MM.1S (cell line): ENCODE results near the gene RBBP6.

ENCODE experiments used
- DNase-seq: peaks from one replicate; pipeline ENCODE4 v3.0.0-alpha.2; 2015
- H2AFZ ChIP-seq: fragments of 300-600 bp; sonication (generic); 2 replicates; pipeline ENCODE4 v1.6.0; 2016; ENCODE audit warnings: antibody characterized with exemption, low read length
- H3F3A ChIP-seq: fragments of 300-600 bp; sonication (generic); 2 replicates; pipeline ENCODE4 v1.6.1; 2016; ENCODE audit warnings: mild to moderate bottlenecking, antibody characterized with exemption, low read length, moderate library complexity, mixed read lengths; ENCODE audit not compliant: insufficient read depth
- H3K27ac ChIP-seq: fragments of 300-600 bp; sonication (generic); 2 replicates; pipeline ENCODE4 v1.5.1; 2016; ENCODE audit warnings: mild to moderate bottlenecking, low read length
- H3K27me3 ChIP-seq: fragments of 300-600 bp; sonication (generic); replicated peaks from 2 replicates; pipeline ENCODE4 v1.6.0; 2016; ENCODE audit warnings: low read length; ENCODE audit not compliant: insufficient read depth
- H3K36me3 ChIP-seq: fragments of 300-600 bp; sonication (generic); replicated peaks from 2 replicates; pipeline ENCODE4 v1.6.1; 2016; ENCODE audit warnings: mild to moderate bottlenecking, low read length, mixed read lengths; ENCODE audit not compliant: insufficient read depth
- H3K4me1 ChIP-seq: fragments of 300-600 bp; sonication (generic); 2 replicates; pipeline ENCODE4 v1.6.1; 2016; ENCODE audit warnings: low read length, mixed read lengths
- H3K4me2 ChIP-seq: fragments of 300-600 bp; sonication (generic); 2 replicates; pipeline ENCODE4 v1.6.0; 2016; ENCODE audit warnings: low read depth, low read length
- H3K4me3 ChIP-seq: fragments of 300-600 bp; sonication (generic); 2 replicates; pipeline ENCODE4 v1.5.1; 2016; ENCODE audit warnings: low read length, mixed read lengths
- H3K79me2 ChIP-seq: fragments of 300-600 bp; sonication (generic); 2 replicates; pipeline ENCODE4 v1.6.1; 2016; ENCODE audit warnings: mixed run types, low read length, mixed read lengths
- H3K9ac ChIP-seq: fragments of 300-600 bp; sonication (generic); 2 replicates; pipeline ENCODE4 v1.6.1; 2016; ENCODE audit warnings: low read length, mixed read lengths
- H3K9me2 ChIP-seq: fragments of 300-600 bp; sonication (generic); replicated peaks from 2 replicates; pipeline ENCODE4 v1.6.1; 2016; ENCODE audit warnings: mild to moderate bottlenecking, low read length, mixed read lengths; ENCODE audit not compliant: insufficient read depth
- H3K9me3 ChIP-seq: fragments of 300-600 bp; sonication (generic); replicated peaks from 2 replicates; pipeline ENCODE4 v1.6.1; 2016; ENCODE audit warnings: mild to moderate bottlenecking, low read length, mixed read lengths; ENCODE audit not compliant: insufficient read depth
- H4K20me1 ChIP-seq: fragments of 300-600 bp; sonication (generic); 2 replicates; pipeline ENCODE4 v1.6.1; 2016; ENCODE audit warnings: mild to moderate bottlenecking, low read length, moderate library complexity, mixed read lengths; ENCODE audit not compliant: insufficient read depth
- EZH2 ChIP-seq: fragments of 300-600 bp; sonication (generic); optimal IDR thresholded peaks from 2 replicates; pipeline ENCODE3; 2017; ENCODE audit warnings: low read depth, mild to moderate bottlenecking, antibody characterized with exemption, low read length, mixed read lengths
- EZH2phosphoT487 ChIP-seq: fragments of 300-600 bp; sonication (generic); IDR thresholded peaks from 2 replicates; pipeline ENCODE4 v1.6.1; 2018; ENCODE audit warnings: antibody characterized with exemption, low read length
- TF ChIP-seq, protein P1 (sequence below): fragments of 300-600 bp; sonication (generic); IDR thresholded peaks from 2 replicates; pipeline ENCODE4 v1.5.1; 2016; ENCODE audit warnings: antibody characterized with exemption, low read length, mixed read lengths

The RBBP6 gene

DNA sequence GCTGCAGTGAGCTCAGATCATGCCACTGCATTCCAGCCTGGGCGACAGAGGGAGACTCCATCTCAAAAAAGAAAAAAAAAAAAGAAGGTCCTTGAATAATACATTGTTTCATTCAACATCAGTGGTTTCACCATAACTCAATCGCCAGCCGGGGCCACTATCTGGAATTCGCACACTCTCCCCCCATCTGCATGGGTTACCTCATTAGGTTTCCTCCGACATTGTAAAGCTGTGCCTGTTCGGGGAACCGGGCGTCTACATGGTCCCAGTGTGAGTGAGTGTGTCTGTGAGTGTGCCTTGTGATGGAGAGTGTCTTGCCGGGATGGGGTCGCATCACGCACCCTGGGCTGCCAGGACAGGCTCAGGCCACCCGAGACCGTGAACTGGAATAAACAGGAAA lies 16.6 kb upstream of the RBBP6 start:
- Histone ChIP-seq H4K20me1 (no peaks in the 10 kb centered on the region), H3K9me3 (no peaks in the 10 kb centered on the region), H3K4me3 (no peak overlapping the region), H3K36me3 (no peaks in the 10 kb centered on the region), H3F3A (no peaks in the 10 kb centered on the region), H3K4me2 (no peak overlapping the region), H3K9me2 (no peaks in the 10 kb centered on the region), H3K9ac (no peak overlapping the region), H3K79me2 (no peaks in the 10 kb centered on the region), H3K27me3 (no peaks in the 10 kb centered on the region), H2AFZ (no peak overlapping the region), H3K27ac (no peak overlapping the region), H3K4me1 (no peaks in the 10 kb centered on the region)
- TF ChIP-seq EZH2phosphoT487: no peak
- TF ChIP-seq EZH2: no peak
- TF ChIP-seq, protein P1, sequence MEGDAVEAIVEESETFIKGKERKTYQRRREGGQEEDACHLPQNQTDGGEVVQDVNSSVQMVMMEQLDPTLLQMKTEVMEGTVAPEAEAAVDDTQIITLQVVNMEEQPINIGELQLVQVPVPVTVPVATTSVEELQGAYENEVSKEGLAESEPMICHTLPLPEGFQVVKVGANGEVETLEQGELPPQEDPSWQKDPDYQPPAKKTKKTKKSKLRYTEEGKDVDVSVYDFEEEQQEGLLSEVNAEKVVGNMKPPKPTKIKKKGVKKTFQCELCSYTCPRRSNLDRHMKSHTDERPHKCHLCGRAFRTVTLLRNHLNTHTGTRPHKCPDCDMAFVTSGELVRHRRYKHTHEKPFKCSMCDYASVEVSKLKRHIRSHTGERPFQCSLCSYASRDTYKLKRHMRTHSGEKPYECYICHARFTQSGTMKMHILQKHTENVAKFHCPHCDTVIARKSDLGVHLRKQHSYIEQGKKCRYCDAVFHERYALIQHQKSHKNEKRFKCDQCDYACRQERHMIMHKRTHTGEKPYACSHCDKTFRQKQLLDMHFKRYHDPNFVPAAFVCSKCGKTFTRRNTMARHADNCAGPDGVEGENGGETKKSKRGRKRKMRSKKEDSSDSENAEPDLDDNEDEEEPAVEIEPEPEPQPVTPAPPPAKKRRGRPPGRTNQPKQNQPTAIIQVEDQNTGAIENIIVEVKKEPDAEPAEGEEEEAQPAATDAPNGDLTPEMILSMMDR: no peak
- no peak for DNase-seq

DNA sequence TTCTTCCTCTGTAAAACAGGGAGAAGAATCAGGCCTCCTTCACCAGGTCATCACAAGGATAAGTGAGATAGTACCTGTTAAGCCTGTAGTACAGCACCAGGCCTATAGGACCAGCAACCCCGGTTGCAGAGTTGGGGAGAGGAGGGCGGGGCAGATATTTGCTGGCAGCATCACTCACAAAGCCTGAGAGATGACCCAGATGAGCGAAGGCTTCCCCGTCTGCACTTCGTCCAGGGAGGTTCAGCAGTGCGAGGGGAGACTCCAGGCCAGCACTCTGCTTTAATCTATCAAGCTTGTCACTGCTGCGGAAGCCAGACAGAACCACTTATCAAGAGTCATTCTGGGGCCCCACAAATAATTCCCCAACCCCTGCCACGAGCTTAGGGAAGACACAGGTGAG lies 15.8 kb upstream of the RBBP6 start:
- H3K4me1 ChIP-seq: no peaks in the 10 kb centered on the region
- H3K9me3 ChIP-seq: no peaks in the 10 kb centered on the region
- no peaks in the 10 kb centered on the region for H3K36me3 ChIP-seq
- no peaks in the 10 kb centered on the region for H3F3A ChIP-seq
- H2AFZ ChIP-seq: no peak overlapping the region
- H3K27ac ChIP-seq: no peak overlapping the region
- no peak overlapping the region for H3K4me2 ChIP-seq
- H3K4me3 ChIP-seq: no peak overlapping the region
- H4K20me1 ChIP-seq: no peaks in the 10 kb centered on the region
- H3K79me2 ChIP-seq: no peaks in the 10 kb centered on the region
- no peaks in the 10 kb centered on the region for H3K27me3 ChIP-seq
- H3K9me2 ChIP-seq: no peaks in the 10 kb centered on the region
- no peak overlapping the region for H3K9ac ChIP-seq
- TF ChIP-seq, protein P1: no peak
- TF ChIP-seq EZH2: no peak
- TF ChIP-seq EZH2phosphoT487: no peak
- DNase-seq: no peak

DNA sequence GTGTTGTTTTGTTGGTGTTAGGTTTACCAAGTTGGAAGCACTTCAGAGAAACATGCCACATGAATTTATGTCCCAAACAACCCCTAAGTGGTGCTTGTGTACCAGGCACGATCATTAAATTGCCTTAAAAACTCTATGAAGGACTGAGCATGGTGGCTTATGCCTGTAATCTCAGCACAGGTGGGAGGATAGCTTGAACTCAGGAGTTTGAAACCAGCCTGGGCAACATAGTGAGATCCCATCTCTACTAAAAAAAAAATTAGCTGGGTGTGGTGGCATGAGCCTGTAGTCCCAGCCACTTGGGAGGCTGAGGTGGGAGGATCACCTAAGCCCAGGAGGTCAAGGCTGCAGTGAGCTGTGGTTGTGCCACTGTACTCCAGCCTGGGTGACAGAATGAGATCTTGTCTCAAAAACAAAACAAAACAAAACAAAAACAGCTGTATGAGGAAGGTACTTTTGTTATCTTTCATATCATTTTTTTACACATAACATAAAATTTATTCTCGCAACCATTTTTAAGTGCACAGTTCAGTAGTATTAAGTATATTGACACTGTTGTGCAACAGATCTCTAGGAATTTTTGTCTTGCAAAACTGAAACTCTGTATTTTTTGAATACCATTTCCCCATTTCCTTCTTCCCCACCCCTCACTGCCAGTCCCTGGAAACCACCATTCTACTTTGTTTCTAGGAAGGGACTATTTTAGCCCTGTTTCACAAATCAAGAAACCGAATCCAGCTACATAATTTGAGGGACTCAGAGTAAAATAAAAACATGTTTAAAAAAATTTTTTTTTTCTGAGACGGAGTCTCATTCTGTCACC lies 14.3 kb upstream of the RBBP6 start:
- Histone ChIP-seq H2AFZ (no peak overlapping the region), H3K4me2 (no peak overlapping the region), H3K36me3 (no peaks in the 10 kb centered on the region), H3K27me3 (no peaks in the 10 kb centered on the region), H3K9me2 (no peaks in the 10 kb centered on the region), H3K4me3 (no peak overlapping the region), H3K4me1 (no peaks in the 10 kb centered on the region), H3K9me3 (no peaks in the 10 kb centered on the region), H4K20me1 (no peaks in the 10 kb centered on the region), H3F3A (no peaks in the 10 kb centered on the region), H3K9ac (no peak overlapping the region), H3K79me2 (no peaks in the 10 kb centered on the region), H3K27ac (no peak overlapping the region)
- DNase-seq: no peak
- TF ChIP-seq EZH2phosphoT487 (no peak), EZH2 (no peak)
- TF ChIP-seq, protein P1: no peak
